NB4 (cell line): ENCODE results near the gene PPP4R2.

Source experiments
- MYC ChIP-seq: IDR thresholded peaks from 2 replicates; pipeline ENCODE4 v1.6.1; 2011; ENCODE audit warnings: low read depth, low read length
- POLR2A ChIP-seq: IDR thresholded peaks from 2 replicates; pipeline ENCODE4 v1.6.1; 2011; ENCODE audit warnings: mild to moderate bottlenecking; ENCODE audit not compliant: insufficient read length; ENCODE audit errors: extremely low read depth
- TF ChIP-seq, protein P1 (sequence below): IDR thresholded peaks from one replicate; pipeline ENCODE4 v1.5.1; 2012; ENCODE audit warnings: low read depth, low read length
- TF ChIP-seq, protein P2 (sequence below): IDR thresholded peaks from 2 replicates; pipeline ENCODE4 v1.6.1; 2011; ENCODE audit warnings: low read depth, low read length

- TF ChIP-seq, protein P1, sequence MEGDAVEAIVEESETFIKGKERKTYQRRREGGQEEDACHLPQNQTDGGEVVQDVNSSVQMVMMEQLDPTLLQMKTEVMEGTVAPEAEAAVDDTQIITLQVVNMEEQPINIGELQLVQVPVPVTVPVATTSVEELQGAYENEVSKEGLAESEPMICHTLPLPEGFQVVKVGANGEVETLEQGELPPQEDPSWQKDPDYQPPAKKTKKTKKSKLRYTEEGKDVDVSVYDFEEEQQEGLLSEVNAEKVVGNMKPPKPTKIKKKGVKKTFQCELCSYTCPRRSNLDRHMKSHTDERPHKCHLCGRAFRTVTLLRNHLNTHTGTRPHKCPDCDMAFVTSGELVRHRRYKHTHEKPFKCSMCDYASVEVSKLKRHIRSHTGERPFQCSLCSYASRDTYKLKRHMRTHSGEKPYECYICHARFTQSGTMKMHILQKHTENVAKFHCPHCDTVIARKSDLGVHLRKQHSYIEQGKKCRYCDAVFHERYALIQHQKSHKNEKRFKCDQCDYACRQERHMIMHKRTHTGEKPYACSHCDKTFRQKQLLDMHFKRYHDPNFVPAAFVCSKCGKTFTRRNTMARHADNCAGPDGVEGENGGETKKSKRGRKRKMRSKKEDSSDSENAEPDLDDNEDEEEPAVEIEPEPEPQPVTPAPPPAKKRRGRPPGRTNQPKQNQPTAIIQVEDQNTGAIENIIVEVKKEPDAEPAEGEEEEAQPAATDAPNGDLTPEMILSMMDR, result no peak
- TF ChIP-seq, protein P2, sequence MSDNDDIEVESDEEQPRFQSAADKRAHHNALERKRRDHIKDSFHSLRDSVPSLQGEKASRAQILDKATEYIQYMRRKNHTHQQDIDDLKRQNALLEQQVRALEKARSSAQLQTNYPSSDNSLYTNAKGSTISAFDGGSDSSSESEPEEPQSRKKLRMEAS, result no peak
- TF ChIP-seq POLR2A, result no peak
- no peak for TF ChIP-seq MYC
Measured at GRCh38 chr3:72995337-72995736, 1.3 kb upstream of the PPP4R2 start.
